Keratinocyte (primary cell): ENCODE measurements around the gene MYH10. TPM values are rescaled to one million over a fixed set of nuclear protein-coding genes. Genes with fewer than 3 reads are reported as not detected.

Experiments used
- DNase-seq: peaks from one replicate; pipeline ENCODE4 v3.0.0-alpha.2; 2011; ENCODE audit warnings: low read depth, missing footprints, low spot score
- FAIRE-seq: peaks from 2 replicates; lab custom pipeline; 2011; peaks lifted over from hg19 to GRCh38; lab: Jason Lieb, UNC
- H2AFZ ChIP-seq: 2 replicates; pipeline ENCODE4 v1.6.0; 2012; ENCODE audit warnings: low read length, control low read depth, inconsistent platforms; ENCODE audit not compliant: control insufficient read depth
- H3K27ac ChIP-seq: 2 replicates; pipeline ENCODE4 v1.5.1; 2011; ENCODE audit warnings: low read length; ENCODE audit not compliant: control insufficient read depth, insufficient read depth
- H3K27me3 ChIP-seq: 3 replicates; pipeline ENCODE4 v1.6.0; 2011; ENCODE audit warnings: low read length; ENCODE audit not compliant: control insufficient read depth, insufficient read depth; ENCODE audit errors: extremely low read depth
- H3K36me3 ChIP-seq, 2 experiments: 2 replicates in 1 of 2; 3 replicates in 1 of 2; pipeline ENCODE4 v1.5.1; 2011; ENCODE audit warnings: low read length in 2 of 2, mild to moderate bottlenecking in 1 of 2; ENCODE audit not compliant: control insufficient read depth in 2 of 2, insufficient read depth in 2 of 2; ENCODE audit errors: extremely low read depth in 1 of 2
- H3K4me1 ChIP-seq: 3 replicates; pipeline ENCODE4 v1.5.1; 2011; ENCODE audit warnings: low read length; ENCODE audit not compliant: control insufficient read depth, insufficient read depth; ENCODE audit errors: extremely low read depth
- H3K4me2 ChIP-seq: 3 replicates; pipeline ENCODE4 v1.6.0; 2011; ENCODE audit warnings: low read depth, low read length; ENCODE audit not compliant: control insufficient read depth, insufficient read depth; ENCODE audit errors: extremely low read depth
- H3K4me3 ChIP-seq, 3 experiments: fragments of 200-600 bp in 1 of 3; sonication (generic) in 1 of 3; 2 replicates in 2 of 3; 3 replicates in 1 of 3; pipeline ENCODE4 v1.5.1; 2011 to 2016; ENCODE audit warnings: low read length in 3 of 3, mild to moderate bottlenecking in 3 of 3, control low read depth in 2 of 3, inconsistent platforms in 1 of 3, low read depth in 1 of 3, mixed read lengths in 1 of 3, mixed run types in 1 of 3, moderate library complexity in 1 of 3; ENCODE audit not compliant: control insufficient read depth in 2 of 3, insufficient read depth in 2 of 3; ENCODE audit errors: extremely low read depth in 1 of 3
- H3K79me2 ChIP-seq: 2 replicates; pipeline ENCODE4 v1.6.0; 2012; ENCODE audit warnings: low read length; ENCODE audit not compliant: control insufficient read depth, insufficient read depth
- H3K9ac ChIP-seq: 3 replicates; pipeline ENCODE4 v1.6.0; 2011; ENCODE audit warnings: low read length; ENCODE audit not compliant: control insufficient read depth, insufficient read depth; ENCODE audit errors: extremely low read depth
- H3K9me1 ChIP-seq: 3 replicates; pipeline ENCODE4 v1.6.0; 2011; ENCODE audit warnings: low read length; ENCODE audit not compliant: control insufficient read depth, insufficient read depth; ENCODE audit errors: extremely low read depth
- H3K9me3 ChIP-seq: 2 replicates; pipeline ENCODE4 v1.5.1; 2012; ENCODE audit warnings: low read depth, low read length; ENCODE audit not compliant: control insufficient read depth
- H4K20me1 ChIP-seq: 3 replicates; pipeline ENCODE4 v1.6.0; 2011; ENCODE audit warnings: low read length; ENCODE audit not compliant: control insufficient read depth, insufficient read depth; ENCODE audit errors: extremely low read depth
- CTCF ChIP-seq, 3 experiments: IDR thresholded peaks in 1 of 3; conservative IDR thresholded peaks in 1 of 3; optimal IDR thresholded peaks in 1 of 3; 2 replicates in 2 of 3; 3 replicates in 1 of 3; pipeline versions ENCODE3 to v1.5.1; 2011; ENCODE audit warnings: low read length in 3 of 3, mild to moderate bottlenecking in 3 of 3, moderate library complexity in 2 of 3, control low read depth in 1 of 3, inconsistent platforms in 1 of 3; ENCODE audit not compliant: insufficient read depth in 2 of 3; ENCODE audit errors: extremely low read depth in 1 of 3
- EZH2 ChIP-seq: IDR thresholded peaks from one replicate; pipeline ENCODE4 v1.6.1; 2012; ENCODE audit warnings: inconsistent platforms, mild to moderate bottlenecking, low read length, moderate library complexity
- dilution Hi-C: fragments of 300-500 bp; cut with MboI; formaldehyde crosslinking; loops from one replicate; pipeline ENCODE4 v1.7.0; 2020; ENCODE audit warnings: low sequenced_read_pairs; ENCODE audit not compliant: extremely low pct_ligation_motif_present
- polyA plus RNA-seq, 5 experiments: library from polyadenylated mRNA; depleted of rRNA in 3 of 5; stranded (reverse) in 3 of 5; stranded (forward) in 1 of 5; unstranded in 1 of 5; fragments of >200 nt; gene quantifications; 1 replicate in 1 of 5; 2 replicates in 3 of 5; 3 replicates in 1 of 5; pipeline versions ENCODE4 v1.2.1 to v1.2.3, GENCODE V29; 2011 to 2012; ENCODE audit warnings: missing spikeins in 2 of 5, low read depth in 1 of 5, low replicate concordance in 1 of 5

Gene MYH10
- polyA plus RNA-seq, 1 donor (not counting 4 experiments of a cell fraction or from before 2014, with no cell fraction given) = 21.2 TPM

DNA sequence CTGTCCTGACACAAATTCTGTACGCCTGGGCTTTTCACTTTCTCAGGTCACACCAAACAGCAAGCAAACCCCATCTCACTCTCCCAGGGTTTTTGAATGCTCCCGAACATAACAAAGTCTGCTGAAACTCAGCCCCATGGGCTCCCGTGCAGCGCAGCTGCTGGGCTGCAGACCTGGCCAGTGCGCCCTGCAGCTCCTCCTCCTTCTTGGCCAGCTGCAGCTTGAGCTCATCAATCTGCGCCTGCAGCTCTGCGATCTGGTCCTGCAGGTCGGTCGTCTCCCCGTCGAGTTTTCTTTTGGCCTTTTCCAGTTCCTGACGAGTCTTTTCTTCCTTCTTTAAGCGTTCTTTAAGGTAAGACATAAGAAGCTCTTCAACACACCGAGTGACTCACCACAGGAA lies 124.4 kb downstream of the MYH10 start:
- DNase-seq (no peak), FAIRE-seq (no peak)
- TF ChIP-seq EZH2 (no peak), CTCF (optimal IDR thresholded peaks at IDR 0.05 in 1 of 3, IDR thresholded peaks at IDR 0.05 in 1 of 3, conservative IDR thresholded peaks at IDR 0.05 in 1 of 3; ENCODE audit: extremely low read depth in 1 of 3, insufficient read depth in 2 of 3, low read length in 3 of 3) (no peak)
- Histone ChIP-seq H3K4me3 (no peak overlapping the region), H3K9me1 (no peaks in the 10 kb centered on the region), H3K79me2 (no peaks in the 10 kb centered on the region), H3K36me3 (peaks cover 11 to 22% of the 10 kb centered on the region in 2 experiments), H3K9ac (no peak overlapping the region), H4K20me1 (no peaks in the 10 kb centered on the region), H3K27me3 (no peaks in the 10 kb centered on the region), H3K27ac (no peak overlapping the region), H3K4me1 (no peaks in the 10 kb centered on the region), H2AFZ (no peak overlapping the region), H3K4me2 (no peak overlapping the region), H3K9me3 (no peaks in the 10 kb centered on the region)
- dilution Hi-C loops = no loop called here

DNA sequence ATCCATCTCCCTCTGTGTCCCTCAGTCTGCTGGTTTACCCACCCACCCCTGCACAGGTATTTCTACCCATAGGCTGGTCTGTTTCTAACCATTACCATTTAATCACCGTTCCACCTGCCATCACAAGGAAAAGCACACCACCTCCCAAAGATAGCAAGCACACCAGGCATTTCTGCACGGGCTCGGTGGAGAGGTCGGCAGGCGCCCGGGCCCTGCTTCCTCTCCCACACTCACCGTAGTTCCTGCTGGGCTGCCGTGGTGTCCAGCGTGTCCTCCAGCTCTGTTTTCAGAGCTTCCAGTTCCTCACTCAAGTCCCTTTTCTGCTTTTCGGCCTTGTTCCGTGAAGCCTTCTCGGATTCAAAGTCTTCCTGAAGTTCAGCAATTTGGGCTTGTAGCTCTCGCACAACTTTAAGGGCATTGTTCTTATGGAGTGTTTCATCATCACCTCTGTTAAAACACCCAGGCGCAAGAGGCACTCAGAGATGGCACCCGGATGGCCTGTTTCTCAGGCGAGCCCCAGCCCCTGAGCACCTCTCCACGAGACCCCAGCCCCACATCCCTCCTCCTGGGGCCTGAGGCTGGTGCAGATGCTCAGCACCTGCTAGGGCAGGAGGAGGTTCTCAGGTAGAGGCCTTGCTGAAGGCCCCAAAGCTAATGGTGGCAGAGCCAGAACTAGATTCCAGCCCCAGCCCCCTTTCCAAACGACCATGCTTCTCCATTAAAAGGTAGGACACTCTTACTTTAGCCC lies 125.9 kb downstream of the MYH10 start:
- H3K9ac ChIP-seq = no peak overlapping the region
- H3K27ac ChIP-seq = no peak overlapping the region
- H3K4me3 ChIP-seq = no peak overlapping the region
- DNase-seq (no peak), FAIRE-seq (no peak)
- no peak overlapping the region for H2AFZ ChIP-seq
- TF ChIP-seq CTCF (optimal IDR thresholded peaks at IDR 0.05 in 1 of 3, IDR thresholded peaks at IDR 0.05 in 1 of 3, conservative IDR thresholded peaks at IDR 0.05 in 1 of 3; ENCODE audit: extremely low read depth in 1 of 3, insufficient read depth in 2 of 3, low read length in 3 of 3) (no peak), EZH2 (no peak)
- no peaks in the 10 kb centered on the region for H3K79me2 ChIP-seq
- H3K9me3 ChIP-seq = no peaks in the 10 kb centered on the region
- H4K20me1 ChIP-seq = no peaks in the 10 kb centered on the region
- no peak overlapping the region for H3K4me2 ChIP-seq
- no peaks in the 10 kb centered on the region for H3K9me1 ChIP-seq
- dilution Hi-C loops = no loop called here
- H3K36me3 ChIP-seq = peaks cover 20 to 37% of the 10 kb centered on the region in 2 experiments
- H3K27me3 ChIP-seq = no peaks in the 10 kb centered on the region
- no peaks in the 10 kb centered on the region for H3K4me1 ChIP-seq
